ENCODE results near the gene GNG13.
"Not testable (repeated sequence)": the region's sequence is repeated elsewhere in the genome, so short reads cannot be mapped to it uniquely, and the experiment has no call there.

The GNG13 gene

GRCh38 chr16:776298-776697 is 24.2 kb downstream of the GNG13 start:
- not testable (repeated sequence) for DNase-seq

DNA sequence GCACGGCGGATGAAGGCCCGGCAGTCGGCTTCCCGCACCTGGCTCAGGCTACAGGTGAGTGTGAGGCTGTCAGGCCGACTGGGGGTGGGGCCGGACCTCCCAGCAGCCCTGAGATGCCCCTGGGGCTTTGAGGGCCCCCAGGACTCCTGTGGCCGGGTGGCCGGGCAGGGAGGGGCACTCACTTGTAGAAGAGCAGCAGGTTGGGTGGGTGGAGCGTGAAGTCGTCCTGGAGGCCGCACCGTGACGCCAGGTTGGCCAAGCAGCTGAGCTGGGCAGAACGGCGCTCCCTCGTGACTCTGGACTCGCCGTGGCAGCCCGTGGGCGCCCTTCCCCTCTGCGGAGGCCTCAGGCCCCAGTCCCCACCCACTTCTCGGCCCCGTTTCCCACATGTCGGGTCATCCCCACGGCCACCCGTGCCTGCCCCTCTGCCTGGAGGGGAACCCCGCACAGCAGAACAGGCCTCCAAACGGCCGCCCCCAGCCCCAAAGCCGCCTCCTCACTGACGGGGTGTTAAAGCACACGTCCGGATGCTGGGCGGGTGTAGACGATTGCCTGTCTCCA is 25.2 kb downstream of the GNG13 start:
- no peak for DNase-seq

DNA sequence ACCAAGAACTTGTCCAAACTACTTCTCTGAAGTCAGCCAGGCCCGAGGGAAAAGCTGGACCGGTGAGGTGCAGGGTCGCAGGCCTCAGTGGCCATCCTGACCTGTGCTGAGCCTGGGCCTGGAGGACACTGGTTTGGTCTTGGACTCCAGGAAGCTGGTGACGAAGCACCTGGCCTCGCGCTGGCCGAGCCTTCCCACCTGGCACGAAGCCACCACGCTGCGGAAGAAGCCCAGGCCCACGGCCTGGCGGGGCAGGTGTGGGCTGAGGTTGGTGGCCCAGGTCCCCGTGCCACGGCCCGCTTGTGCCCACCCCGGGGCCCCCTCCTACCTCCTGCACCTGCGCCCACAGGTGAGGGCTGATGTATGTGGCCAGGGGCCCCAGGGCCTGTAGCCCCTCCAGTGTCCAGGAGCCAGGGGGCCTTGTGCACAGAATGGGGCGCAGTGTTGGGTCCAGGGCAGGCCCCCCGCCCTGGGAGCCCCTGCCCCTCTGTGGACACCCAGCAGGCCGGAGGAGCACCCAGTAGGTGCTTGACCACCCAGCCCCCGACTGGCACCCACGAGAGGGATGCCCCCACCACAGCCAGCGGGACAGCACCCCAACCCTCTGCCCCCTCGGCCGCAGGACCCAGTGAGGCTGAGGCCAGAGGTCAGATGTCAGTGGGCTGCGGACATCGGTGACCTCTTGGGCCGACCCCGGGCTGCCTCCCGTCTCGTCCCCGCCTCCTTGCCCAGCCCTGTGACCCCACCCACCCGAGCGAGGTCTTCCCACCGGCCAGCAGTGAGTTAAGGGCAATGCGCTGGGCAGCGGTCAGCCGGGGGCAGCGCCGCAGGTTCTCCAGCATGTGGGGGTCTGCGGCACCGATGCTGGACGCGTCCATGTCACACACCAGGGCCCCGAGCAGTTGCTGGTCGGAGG is 26.2 kb downstream of the GNG13 start:
- DNase-seq: no peak

DNA sequence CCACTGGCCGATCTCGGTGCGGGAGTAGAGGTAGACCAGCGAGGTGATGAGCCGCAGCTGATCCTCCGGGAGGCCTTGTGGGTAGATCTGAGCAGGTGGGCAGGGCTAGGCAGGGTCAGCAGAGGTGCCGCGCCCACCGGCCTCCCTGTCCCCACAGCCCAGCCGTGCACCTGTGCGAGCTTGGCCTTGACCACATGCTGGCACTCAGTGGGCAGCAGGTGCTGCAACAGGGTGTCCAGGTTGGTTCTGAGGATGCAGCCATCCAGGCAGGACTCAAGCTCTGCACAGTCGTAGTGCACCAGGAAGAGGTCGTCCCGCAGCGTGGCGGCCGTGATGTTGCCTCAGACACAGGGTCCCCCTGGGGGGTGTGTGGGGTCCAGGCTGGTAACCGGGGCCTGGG is 27.6 kb downstream of the GNG13 start:
- DNase-seq: no peak

- no peak for DNase-seq
These were observed 30.1 kb downstream of the GNG13 start for GRCh38 chr16:770411-770810.

GRCh38 chr16:769934-770333 is 30.6 kb downstream of the GNG13 start:
- no peak for DNase-seq

DNA sequence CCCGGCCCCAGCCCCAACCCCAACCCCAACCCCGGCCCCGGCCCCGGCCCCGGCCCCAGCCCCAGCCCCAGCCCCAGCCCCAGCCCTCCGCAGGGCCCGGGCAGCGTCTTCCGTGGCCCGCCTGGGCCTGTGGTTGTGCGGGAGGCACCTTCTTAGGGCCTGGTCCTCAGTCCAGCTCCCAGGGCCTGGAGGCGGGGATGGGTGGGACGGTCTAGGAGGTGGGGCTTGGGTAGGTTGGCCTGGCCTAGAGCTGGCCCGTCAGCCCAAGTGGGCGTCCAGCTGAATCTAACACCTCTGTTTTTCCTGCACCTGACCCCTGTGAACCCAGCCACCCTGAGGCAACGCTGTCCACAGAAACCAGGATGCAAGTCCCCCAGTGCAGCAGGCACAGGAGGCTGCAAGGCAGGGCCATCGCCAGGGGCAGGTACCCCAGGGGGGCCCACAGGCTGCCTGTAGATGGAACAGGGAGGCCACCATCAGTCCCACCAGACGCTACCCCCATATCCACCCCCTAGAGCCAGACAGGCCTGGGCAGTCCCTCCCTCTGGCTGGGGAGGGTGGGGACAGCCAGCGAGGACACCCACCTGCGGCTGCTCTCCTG is 31.2 kb downstream of the GNG13 start:
- no peak for DNase-seq

DNA sequence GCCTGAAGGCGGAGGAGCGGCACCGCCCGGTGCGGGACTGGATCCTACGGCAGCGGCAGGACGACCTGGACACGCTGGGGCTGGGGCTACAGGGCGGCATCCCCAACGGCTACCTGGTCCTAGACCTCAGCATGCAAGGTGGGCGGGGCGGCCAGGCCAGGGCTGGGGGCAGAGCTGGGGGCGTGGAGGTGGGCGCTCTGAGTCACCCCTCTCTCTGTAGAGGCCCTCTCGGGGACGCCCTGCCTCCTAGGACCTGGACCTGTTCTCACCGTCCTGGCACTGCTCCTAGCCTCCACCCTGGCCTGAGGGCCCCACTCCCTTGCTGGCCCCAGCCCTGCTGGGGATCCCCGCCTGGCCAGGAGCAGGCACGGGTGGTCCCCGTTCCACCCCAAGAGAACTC is 32.1 kb downstream of the GNG13 start:
- DNase-seq: no peak

DNA sequence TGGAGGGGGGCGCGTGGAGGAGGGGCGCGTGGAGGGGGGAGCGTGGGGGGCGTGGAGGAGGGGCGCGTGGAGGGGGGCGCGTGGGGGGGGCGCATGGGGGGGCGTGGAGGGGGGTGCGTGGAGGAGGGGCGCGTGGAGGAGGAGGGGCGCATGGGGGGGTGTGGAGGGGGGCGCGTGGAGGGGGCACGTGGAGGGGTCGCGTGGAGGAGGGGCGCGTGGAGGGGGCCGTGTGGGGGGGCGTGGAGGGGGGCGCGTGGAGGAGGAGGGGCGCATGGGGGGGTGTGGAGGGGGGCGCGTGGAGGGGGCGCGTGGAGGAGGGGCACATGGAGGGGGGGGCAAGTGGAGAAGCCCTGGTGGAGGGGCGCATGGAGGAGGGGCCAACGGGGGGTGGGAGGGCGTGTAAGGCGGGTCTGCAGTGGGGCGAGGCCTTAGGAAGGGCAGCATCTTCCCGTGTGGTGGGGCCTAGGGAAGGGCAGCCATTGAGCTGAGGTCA is 32.7 kb downstream of the GNG13 start:
- no peak for DNase-seq

GRCh38 chr16:766820-767640 is 33.5 kb downstream of the GNG13 start:
- DNase-seq: no peak

DNA sequence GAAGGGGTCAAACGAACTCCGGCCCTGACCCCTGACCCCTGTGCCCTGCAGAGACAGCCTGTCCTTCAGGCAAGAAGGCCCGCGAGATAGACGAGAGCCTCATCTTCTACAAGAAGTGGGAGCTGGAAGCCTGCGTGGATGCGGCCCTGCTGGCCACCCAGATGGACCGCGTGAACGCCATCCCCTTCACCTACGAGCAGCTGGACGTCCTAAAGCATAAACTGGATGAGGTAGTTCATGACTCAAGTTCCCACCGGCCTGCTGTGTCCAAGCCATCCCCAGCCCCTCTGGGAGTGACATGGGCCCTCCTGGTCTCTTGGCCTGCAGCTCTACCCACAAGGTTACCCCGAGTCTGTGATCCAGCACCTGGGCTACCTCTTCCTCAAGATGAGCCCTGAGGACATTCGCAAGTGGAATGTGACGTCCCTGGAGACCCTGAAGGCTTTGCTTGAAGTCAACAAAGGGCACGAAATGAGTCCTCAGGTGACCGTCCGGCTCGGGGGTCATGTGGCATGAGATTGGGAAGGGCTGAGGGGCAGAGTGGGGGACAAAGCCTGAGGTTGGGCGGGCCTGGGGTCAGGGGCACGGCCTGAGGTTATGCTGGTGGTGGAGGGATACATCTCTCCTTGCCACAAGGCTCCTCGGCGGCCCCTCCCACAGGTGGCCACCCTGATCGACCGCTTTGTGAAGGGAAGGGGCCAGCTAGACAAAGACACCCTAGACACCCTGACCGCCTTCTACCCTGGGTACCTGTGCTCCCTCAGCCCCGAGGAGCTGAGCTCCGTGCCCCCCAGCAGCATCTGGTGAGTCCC is 34.3 kb downstream of the GNG13 start:
- no peak for DNase-seq

DNA sequence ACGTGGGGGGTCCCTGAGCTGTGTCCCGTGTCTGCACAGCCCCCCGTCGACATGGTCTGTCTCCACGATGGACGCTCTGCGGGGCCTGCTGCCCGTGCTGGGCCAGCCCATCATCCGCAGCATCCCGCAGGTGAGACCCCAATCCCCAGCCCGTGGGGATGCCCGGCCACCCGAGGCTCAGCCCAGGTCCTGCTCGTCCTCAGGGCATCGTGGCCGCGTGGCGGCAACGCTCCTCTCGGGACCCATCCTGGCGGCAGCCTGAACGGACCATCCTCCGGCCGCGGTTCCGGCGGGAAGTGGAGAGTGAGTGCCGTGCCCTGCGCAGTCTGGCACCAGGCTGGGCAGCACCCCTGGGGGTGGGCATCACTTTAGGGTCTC is 35.1 kb downstream of the GNG13 start:
- DNase-seq: no peak

- DNase-seq: no peak
These were observed 35.6 kb downstream of the GNG13 start for GRCh38 chr16:764848-765487.

DNA sequence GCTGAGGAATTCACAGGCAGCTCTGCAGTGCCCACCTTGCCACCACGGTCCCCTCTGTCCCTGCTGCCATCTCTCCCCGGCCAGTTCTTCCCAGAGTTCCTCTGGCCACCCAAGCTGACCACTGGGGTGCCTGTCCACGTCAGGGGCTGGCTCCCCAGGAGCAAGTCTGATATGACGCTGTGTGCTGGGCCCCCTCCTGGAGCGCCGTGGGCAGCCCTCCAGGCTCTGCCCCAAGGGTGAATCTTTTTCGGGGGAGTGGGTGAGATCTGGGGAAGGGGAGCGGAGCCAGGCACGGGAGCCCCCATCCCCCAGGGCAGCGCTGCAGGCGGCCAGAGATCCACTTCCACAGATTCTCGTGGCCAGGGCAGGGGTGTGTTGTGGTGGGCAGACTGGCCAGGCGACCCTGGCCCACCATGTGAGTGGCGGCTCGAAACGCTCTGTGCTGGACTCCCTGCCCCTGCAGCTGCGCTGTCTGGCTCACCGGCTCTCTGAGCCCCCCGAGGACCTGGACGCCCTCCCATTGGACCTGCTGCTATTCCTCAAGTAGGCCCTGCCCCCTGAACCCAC is 36.3 kb downstream of the GNG13 start:
- DNase-seq: no peak

- no peak for DNase-seq
These were observed 37.0 kb downstream of the GNG13 start for GRCh38 chr16:763369-764183.

DNA sequence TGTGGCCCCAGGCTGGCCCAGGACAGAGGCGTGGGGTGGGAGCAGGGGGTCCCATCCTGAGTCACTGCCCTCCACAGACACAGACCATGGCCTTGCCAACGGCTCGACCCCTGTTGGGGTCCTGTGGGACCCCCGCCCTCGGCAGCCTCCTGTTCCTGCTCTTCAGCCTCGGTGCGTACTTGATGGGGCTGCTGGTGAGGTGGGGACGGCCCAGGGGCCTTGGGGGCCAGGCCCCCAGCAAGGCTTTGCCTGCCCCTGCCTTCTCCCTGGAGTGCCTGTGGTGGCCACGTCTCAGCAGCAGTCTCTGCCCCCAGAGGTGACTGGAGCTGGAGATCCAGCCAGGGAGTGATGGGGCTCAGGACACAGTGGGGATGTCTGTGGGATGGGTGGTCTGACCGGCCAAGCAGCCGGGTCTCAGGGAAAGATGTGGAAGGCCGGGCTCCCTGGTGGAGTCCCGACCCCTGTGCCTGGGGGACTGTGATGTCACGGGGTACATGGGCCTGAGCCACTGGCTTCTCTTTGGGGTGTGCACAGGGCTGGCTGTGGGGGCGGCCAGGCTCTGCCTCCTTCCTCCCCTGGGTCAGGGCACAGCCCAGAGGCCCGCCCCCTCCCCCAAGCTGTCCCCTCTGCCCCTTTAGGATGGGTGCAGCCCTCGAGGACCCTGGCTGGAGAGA is 37.8 kb downstream of the GNG13 start:
- no peak for DNase-seq

- DNase-seq: no peak
These were observed 38.7 kb downstream of the GNG13 start for GRCh38 chr16:761625-762513.

- DNase-seq: no peak
These were observed 39.8 kb downstream of the GNG13 start, which contains the start of gene MSLN for GRCh38 chr16:760545-761343. Gene MSLN (plus strand): TSS chr16:760734. CDS start chr16:762681, 1,947 bp downstream.

Data from NCI-H187 (cell line).